ENCODE results near the gene AKAP6.
"Not testable (repeated sequence)": the region's sequence is repeated elsewhere in the genome, so short reads cannot be mapped to it uniquely, and the experiment has no call there.

The AKAP6 gene

GRCh38 chr14:32373174-32373573, 44.1 kb downstream of the AKAP6 start:
- not testable (repeated sequence) for DNase-seq (ENCODE audit: low spot score)

GRCh38 chr14:32374155-32374554, 45.1 kb downstream of the AKAP6 start:
- no peak for DNase-seq (ENCODE audit: low spot score)

DNA sequence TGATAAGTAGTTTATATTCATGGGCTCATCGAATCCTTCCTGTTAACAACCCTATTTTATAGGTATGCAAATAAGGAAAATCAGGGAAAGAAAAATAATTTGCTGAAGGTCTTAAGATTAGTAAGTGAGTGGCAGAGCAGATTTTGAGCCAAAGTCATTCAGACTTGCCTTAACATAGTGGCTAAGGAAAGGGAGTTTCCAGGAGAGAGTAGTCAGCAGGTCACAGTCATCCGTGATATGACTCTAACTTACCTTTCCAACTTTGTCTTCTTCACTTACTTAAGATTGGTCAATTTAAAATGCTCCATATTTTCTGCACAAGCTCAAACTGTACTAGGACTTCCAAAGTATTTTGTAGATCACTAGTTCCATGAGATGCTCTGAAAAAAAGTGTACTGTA, 46.6 kb downstream of the AKAP6 start:
- no peak for DNase-seq (ENCODE audit: low spot score)

DNA sequence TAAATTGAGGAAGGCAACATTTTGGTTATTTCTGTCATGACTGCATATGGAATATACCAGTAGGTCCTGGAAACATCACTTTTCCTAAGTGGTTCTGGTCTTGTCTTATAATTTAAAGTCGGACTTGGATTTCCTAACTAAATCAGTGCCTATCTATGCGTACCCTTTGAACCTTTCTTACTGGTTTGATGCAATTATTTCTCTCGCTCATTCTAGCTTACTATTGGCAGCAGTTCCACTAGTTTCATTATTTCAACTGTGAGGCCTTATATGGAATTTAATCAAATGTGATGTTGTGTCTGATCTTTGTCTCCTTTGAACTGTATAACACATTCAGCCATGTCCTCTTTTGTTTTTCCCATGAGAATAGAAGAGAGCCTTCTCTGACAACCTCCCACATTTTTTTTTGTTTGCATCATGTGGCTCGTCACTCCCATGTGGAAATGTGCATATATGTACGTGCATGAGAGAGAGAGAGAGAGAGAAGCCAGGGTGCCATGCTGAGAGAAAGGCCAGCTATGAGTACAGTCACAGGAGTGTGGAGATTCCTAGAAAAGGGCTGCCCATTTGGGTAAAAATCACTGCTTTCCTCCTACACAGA, 48.0 kb downstream of the AKAP6 start:
- no peak for DNase-seq (ENCODE audit: low spot score)

GRCh38 chr14:32378284-32378683, 49.2 kb downstream of the AKAP6 start:
- DNase-seq (ENCODE audit: low spot score): no peak

- no peak for DNase-seq (ENCODE audit: low spot score)
Observed at GRCh38 chr14:32379447-32379846, 50.3 kb downstream of the AKAP6 start.

DNA sequence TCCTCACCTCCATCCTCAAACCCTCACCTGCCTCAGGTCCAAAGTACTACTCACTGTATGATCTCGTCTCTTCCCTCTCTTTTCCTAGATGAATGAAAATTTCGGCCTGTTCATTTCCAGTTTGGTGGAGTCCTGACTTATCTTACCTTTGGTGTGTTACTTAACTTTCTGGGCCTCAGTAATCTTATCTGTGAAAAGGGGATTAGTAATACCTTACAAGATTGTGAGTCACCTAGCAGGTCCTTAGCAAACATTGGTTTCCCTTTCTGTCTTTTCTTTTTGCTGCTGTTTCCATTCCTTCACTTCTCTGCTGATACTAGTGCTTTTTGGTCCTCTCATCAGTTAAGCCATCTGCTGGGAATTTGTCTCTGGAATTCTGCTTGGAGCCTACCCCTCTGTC, 52.8 kb downstream of the AKAP6 start:
- DNase-seq (ENCODE audit: low spot score): no peak

- DNase-seq (ENCODE audit: low spot score): peak; percentile 11
Observed at GRCh38 chr14:32382704-32383103, 53.6 kb downstream of the AKAP6 start.

DNA sequence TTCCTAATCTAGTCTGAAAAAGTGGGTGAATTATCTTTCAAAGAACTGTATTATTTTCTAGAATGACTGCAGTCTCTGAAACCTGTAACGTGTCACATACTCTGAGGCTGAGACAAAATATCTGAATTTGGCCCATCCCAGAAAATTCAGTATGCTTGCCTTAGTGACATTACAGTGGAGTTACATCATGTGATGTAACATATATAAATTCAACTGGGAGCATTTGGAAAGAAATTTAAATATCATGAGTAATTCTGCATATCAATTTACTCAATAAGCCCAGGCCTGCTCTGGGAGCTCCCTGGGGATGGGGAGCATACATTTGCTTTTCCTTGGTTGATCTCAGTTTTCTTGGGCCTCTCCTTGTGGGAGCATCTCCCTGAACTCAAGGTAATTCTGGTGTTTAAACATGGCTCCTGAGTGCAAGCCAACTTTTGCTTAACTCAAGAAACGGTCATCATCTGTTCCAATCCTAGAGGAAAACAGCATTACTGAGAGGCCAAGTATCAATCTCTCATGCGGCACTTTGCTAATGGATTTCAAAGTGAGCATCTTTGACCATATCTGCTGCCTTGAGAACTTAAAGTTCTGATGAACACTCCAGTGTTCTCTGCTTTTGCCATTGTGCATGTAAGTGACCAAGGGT, 54.4 kb downstream of the AKAP6 start:
- no peak for DNase-seq (ENCODE audit: low spot score)

DNA sequence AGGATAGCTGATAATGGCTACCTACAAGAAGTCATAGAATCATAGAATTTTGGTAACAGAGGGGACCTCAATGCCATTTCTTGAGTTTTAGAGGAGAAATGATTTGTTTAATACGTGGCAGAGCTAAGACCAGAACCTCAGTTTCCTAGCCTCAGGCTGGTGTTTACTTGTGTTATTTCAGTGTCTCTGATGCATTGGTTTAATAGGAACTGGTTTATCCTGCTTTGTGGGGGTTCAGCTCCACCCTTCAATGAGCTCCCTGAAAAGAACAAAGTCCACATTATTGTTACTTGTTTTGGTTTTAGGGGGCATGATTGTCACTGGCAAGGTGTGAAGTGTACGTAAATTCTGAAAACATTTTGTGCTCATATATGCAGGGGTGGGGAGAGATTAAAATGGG, 55.4 kb downstream of the AKAP6 start:
- DNase-seq (ENCODE audit: low spot score): no peak

GRCh38 chr14:32387295-32387694, 58.2 kb downstream of the AKAP6 start:
- not testable (repeated sequence) for DNase-seq (ENCODE audit: low spot score)

GRCh38 chr14:32393119-32393518, 64.0 kb downstream of the AKAP6 start:
- DNase-seq (ENCODE audit: low spot score): no peak

- no peak for DNase-seq (ENCODE audit: low spot score)
Observed at GRCh38 chr14:32394038-32394437, 64.9 kb downstream of the AKAP6 start.

DNA sequence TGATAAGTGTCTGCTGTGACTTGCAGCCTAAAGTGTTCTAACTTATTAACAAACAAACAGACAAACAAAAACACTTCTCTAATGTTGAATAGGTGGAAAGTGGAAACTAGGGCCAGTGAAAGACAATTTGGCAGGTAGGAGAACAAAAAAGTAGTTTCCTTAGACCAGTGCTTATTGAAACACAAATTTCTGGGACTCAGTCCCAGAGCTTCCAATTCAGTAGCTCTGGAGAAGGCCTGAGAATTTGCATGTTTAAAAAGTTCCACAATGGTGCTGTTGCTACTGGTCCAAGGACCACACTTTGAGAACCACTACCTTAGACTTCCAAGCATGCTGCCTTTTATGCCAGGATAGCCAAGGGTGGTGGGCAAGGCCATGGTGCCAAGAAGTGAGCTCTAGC, 67.8 kb downstream of the AKAP6 start:
- no peak for DNase-seq (ENCODE audit: low spot score)

GRCh38 chr14:32397861-32398640, 69.0 kb downstream of the AKAP6 start:
- DNase-seq (ENCODE audit: low spot score): no peak

DNA sequence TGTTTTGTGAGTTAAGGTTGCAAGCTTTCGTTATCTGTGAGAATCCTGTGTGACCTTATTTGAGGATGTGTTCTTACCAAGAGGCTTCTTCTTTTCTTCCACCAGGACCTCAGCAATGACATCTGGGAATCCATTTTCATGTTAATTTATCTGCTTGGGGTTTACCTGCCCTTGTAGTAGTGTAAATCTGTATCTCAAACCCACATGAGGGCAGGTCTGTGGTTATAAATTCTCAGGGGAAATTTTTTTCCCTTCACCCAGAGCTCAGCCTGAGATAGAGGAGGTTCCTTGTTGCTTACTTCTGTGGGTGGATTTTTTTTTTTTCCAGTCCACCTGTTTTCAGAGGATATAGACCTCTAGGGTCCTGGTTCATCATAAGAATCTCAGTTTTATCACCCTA, 70.8 kb downstream of the AKAP6 start:
- no peak for DNase-seq (ENCODE audit: low spot score)

GRCh38 chr14:32400480-32400879, 71.4 kb downstream of the AKAP6 start:
- no peak for DNase-seq (ENCODE audit: low spot score)

DNA sequence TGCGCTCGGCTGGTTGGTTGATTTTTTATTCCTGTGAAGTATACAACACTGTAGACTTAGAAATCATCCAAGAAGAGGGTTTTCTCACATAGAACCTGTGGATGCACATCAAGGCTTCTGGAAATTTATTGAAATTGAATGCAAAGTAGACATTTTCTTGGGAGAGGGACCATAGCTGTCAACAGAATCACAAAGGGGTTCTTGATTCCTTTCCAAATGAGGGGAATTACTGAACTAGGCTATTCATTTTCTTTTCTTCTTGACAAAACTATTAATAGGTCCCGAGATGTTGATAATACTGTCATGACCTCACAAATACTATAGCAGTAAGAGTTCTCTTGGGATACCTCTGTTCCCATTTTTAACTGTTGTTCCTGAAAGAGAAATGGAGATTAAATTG, 73.9 kb downstream of the AKAP6 start:
- no peak for DNase-seq (ENCODE audit: low spot score)

DNA sequence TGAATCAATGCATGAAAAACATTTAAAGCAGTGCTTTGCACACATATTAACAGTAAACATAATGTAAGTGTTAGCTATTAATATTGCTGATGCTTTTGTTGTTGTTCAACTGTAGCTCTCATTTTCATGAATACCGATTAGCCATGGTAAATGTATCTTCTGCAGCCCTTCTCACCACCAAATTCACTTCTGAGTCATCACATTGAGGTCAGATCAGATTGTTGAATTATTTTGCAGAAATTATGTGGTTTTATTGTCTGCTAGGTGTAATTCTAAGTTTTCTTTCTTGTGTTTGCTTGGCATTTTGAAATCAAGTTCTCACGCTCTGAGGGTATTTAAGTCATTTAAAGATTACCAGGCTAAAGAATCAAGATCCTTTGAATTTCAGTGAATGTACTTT, 74.6 kb downstream of the AKAP6 start:
- DNase-seq (ENCODE audit: low spot score): no peak

- no peak for DNase-seq (ENCODE audit: low spot score)
Observed at GRCh38 chr14:32404784-32405573, 75.9 kb downstream of the AKAP6 start.

GRCh38 chr14:32405856-32406255, 76.8 kb downstream of the AKAP6 start:
- DNase-seq (ENCODE audit: low spot score): no peak

DNA sequence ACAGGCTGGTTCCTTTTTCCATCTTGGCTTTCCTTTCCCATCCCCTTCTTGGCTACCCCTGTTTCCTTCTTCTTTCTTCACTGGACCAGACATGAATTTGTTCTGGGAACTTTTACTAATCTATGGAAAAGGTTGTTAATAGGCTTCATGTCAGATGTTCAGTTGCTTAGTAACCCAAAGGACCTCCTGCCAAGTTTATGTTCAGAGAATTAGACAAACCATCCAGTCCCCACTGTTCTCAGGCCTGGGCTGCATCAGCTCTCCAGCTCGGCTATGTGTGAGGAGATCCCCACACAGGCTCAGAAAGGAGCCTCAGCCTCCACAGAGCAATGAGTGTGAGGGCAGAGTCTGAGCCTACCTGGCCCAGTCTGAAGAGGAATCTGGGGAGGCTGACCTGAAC, 78.0 kb downstream of the AKAP6 start:
- no peak for DNase-seq (ENCODE audit: low spot score)

DNA sequence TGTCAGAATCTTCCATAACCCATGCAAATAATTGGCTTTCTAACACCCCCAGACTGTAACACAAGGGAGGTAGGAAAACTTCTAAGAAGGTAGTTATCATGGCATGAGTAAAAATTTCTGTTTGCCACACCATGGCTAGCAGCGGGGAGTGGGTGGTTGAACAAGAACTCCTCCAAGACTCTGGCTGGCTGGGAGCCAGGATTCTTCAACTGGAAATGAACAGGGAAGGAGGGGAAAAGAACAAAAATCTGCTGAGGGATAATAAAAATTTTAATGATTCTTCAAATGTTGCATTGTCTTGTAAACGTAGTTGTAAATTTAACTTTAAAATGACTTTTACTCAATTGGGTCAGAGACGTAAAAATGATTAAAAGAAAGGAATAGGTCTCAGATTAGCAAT, 78.9 kb downstream of the AKAP6 start:
- no peak for DNase-seq (ENCODE audit: low spot score)

All from RKO (cell line).